SK-N-SH (cell line): ENCODE data around the gene ADPGK. TPM values are rescaled to one million over a fixed set of nuclear protein-coding genes. Genes with fewer than 3 reads are reported as not detected.
A peak's percentile ranks its signal among the peaks of the same experiment; 100 is the strongest.

Source experiments
- CTCF ChIA-PET: fragments of 300-600, 350-600 bp; formaldehyde crosslinking; extraction: SDS; loops from one replicate; lab custom pipeline; 2021; lab: Yijun Ruan, JAX
- POLR2A ChIA-PET: fragments of 350-600 bp; sonication (Branson Sonifier 250); formaldehyde crosslinking; extraction: SDS; loops from one replicate; lab custom pipeline; 2020; ENCODE audit warnings: antibody characterized with exemption, inconsistent platforms; lab: Yijun Ruan, JAX
- DNase-seq: peaks from one replicate; pipeline ENCODE4 v3.0.0; 2012
- H2AFZ ChIP-seq: fragments of 200-600 bp; sonication (generic); 2 replicates; pipeline ENCODE4 v1.8.1; 2016; ENCODE audit warnings: antibody characterized with exemption, mild to moderate bottlenecking, low read depth
- H3F3A ChIP-seq: fragments of 200-600 bp; sonication (generic); replicated peaks from 2 replicates; pipeline ENCODE3; 2016; ENCODE audit warnings: antibody characterized with exemption, mild to moderate bottlenecking; ENCODE audit not compliant: insufficient read depth
- H3K27ac ChIP-seq, 2 experiments: fragments of 200-500 bp in 1 of 2; fragments of 200-600 bp in 1 of 2; sonication (Bioruptor generic) in 1 of 2; sonication (generic), shearing (Covaris generic) in 1 of 2; 2 replicates each; pipeline versions ENCODE4 v1.5.1 to v1.6.1; 2014 to 2016; ENCODE audit warnings: low read depth in 2 of 2, inconsistent platforms in 1 of 2, low read length in 1 of 2, mild to moderate bottlenecking in 1 of 2, mixed read lengths in 1 of 2
- H3K27me3 ChIP-seq: fragments of 200-600 bp; sonication (generic), shearing (Covaris generic); 2 replicates; pipeline ENCODE4 v1.6.1; 2016; ENCODE audit warnings: mixed run types; ENCODE audit not compliant: insufficient read depth
- H3K36me3 ChIP-seq, 2 experiments: fragments of 200-500 bp in 1 of 2; fragments of 200-600 bp in 1 of 2; sonication (Bioruptor generic) in 1 of 2; sonication (generic) in 1 of 2; replicated peaks in 1 of 2; 2 replicates each; pipeline versions ENCODE3 to v1.5.1; 2014 to 2016; ENCODE audit warnings: low read length in 1 of 2, mild to moderate bottlenecking in 1 of 2; ENCODE audit not compliant: insufficient read depth in 2 of 2, control insufficient read depth in 1 of 2
- H3K4me1 ChIP-seq, 2 experiments: fragments of 200-500 bp in 1 of 2; fragments of 200-600 bp in 1 of 2; sonication (Bioruptor generic) in 1 of 2; sonication (generic), shearing (Covaris generic) in 1 of 2; 2 replicates each; pipeline versions ENCODE4 v1.5.1 to v1.6.1; 2014 to 2016; ENCODE audit warnings: low read depth in 1 of 2, low read length in 1 of 2, mixed run types in 1 of 2; ENCODE audit not compliant: insufficient read depth in 2 of 2, control insufficient read depth in 1 of 2
- H3K4me2 ChIP-seq: fragments of 200-600 bp; sonication (generic), shearing (Covaris generic); 2 replicates; pipeline ENCODE4 v1.6.1; 2017; ENCODE audit warnings: mixed run types
- H3K4me3 ChIP-seq, 2 experiments: fragments of 200-500 bp in 1 of 2; fragments of 200-600 bp in 1 of 2; sonication (Bioruptor generic) in 1 of 2; sonication (generic), shearing (Covaris generic) in 1 of 2; 2 replicates each; pipeline versions ENCODE4 v1.5.1 to v1.8.1; 2014 to 2016; ENCODE audit warnings: low read depth in 2 of 2, inconsistent platforms in 1 of 2, low read length in 1 of 2, mild to moderate bottlenecking in 1 of 2, mixed read lengths in 1 of 2, moderate library complexity in 1 of 2
- H3K79me2 ChIP-seq: fragments of 200-600 bp; sonication (generic); 2 replicates; pipeline ENCODE4 v1.8.1; 2017; ENCODE audit warnings: mild to moderate bottlenecking; ENCODE audit not compliant: insufficient read depth
- H3K9ac ChIP-seq: fragments of 200-600 bp; sonication (generic); 2 replicates; pipeline ENCODE4 v1.6.1; 2017; ENCODE audit warnings: mixed run types
- H3K9me2 ChIP-seq: fragments of 200-600 bp; sonication (generic); 2 replicates; pipeline ENCODE4 v1.6.1; 2017; ENCODE audit warnings: mixed run types
- H3K9me3 ChIP-seq: fragments of 200-600 bp; sonication (generic); 2 replicates; pipeline ENCODE4 v1.6.1; 2017; ENCODE audit warnings: mixed run types, mild to moderate bottlenecking, moderate library complexity
- H4K20me1 ChIP-seq: fragments of 200-600 bp; sonication (generic); 2 replicates; pipeline ENCODE4 v1.6.1; 2017; ENCODE audit warnings: mild to moderate bottlenecking, mixed run types; ENCODE audit not compliant: insufficient read depth
- CHD2 ChIP-seq: fragments of 150-350 bp; IDR thresholded peaks from 2 replicates; pipeline ENCODE4 v1.6.1; 2018; ENCODE audit warnings: low read length; ENCODE audit not compliant: partially characterized antibody
- FOSL2 ChIP-seq: IDR thresholded peaks from 2 replicates; pipeline ENCODE4 v1.4.0; 2012; ENCODE audit warnings: low read depth, mild to moderate bottlenecking, moderate library complexity, borderline replicate concordance
- FOXM1 ChIP-seq: IDR thresholded peaks from 2 replicates; pipeline ENCODE4 v1.4.0; 2012; ENCODE audit warnings: low read depth, mild to moderate bottlenecking
- GATA2 ChIP-seq: sonication (generic); formaldehyde crosslinking; IDR thresholded peaks from 2 replicates; pipeline ENCODE4 v1.5.0; 2020; ENCODE audit warnings: mild to moderate bottlenecking, missing genetic modification reagents
- JUND ChIP-seq: IDR thresholded peaks from 2 replicates; pipeline ENCODE4 v1.4.0; 2012
- MXI1 ChIP-seq: IDR thresholded peaks from 2 replicates; pipeline ENCODE4 v1.6.1; 2012; ENCODE audit warnings: mild to moderate bottlenecking, low read depth, low read length, improper control_type of control experiment
- POLR2AphosphoS5 ChIP-seq: IDR thresholded peaks from 2 replicates; pipeline ENCODE4 v1.6.1; 2012; ENCODE audit warnings: low read depth, low read length
- RCOR1 ChIP-seq: fragments of 150-350 bp; IDR thresholded peaks from 2 replicates; pipeline ENCODE4 v1.6.1; 2017; ENCODE audit warnings: antibody characterized with exemption, low read length
- RFX5 ChIP-seq: IDR thresholded peaks from 2 replicates; pipeline ENCODE4 v1.6.1; 2012; ENCODE audit warnings: mild to moderate bottlenecking, improper control_type of control experiment, low read length
- RXRA ChIP-seq: IDR thresholded peaks from 2 replicates; pipeline ENCODE4 v1.4.0; 2012; ENCODE audit warnings: low read depth, mild to moderate bottlenecking, borderline replicate concordance
- SIN3A ChIP-seq: IDR thresholded peaks from 2 replicates; pipeline ENCODE4 v1.6.1; 2012; ENCODE audit warnings: low read depth, mild to moderate bottlenecking, low read length, moderate library complexity, borderline replicate concordance
- SMC3 ChIP-seq: IDR thresholded peaks from 2 replicates; pipeline ENCODE4 v1.6.1; 2012; ENCODE audit warnings: low read depth, low read length, improper control_type of control experiment
- USF2 ChIP-seq: fragments of 150-350 bp; IDR thresholded peaks from 2 replicates; pipeline ENCODE4 v1.6.1; 2017; ENCODE audit warnings: antibody characterized with exemption, low read length, low read depth, borderline replicate concordance
- WGBS: methylation state at CpG from one replicate; pipeline ENCODE4 v1.1.6; 2017; ENCODE audit warnings: low lambda C conversion rate; 5-methylcytosine and 5-hydroxymethylcytosine counted together
- polyA plus RNA-seq, 3 experiments: library from polyadenylated mRNA; depleted of rRNA; stranded (reverse); fragments of >200 nt; gene quantifications; 2 replicates each; pipeline ENCODE4 v1.2.3, GENCODE V29; 2012
- TF ChIP-seq, protein P1 (sequence below): IDR thresholded peaks from 2 replicates; pipeline ENCODE4 v1.4.0; 2012; ENCODE audit warnings: low read depth
- TF ChIP-seq, protein P2 (sequence below): IDR thresholded peaks from 2 replicates; pipeline ENCODE4 v1.4.0; 2012; ENCODE audit warnings: low read depth, borderline replicate concordance
- TF ChIP-seq, protein P3 (sequence below): IDR thresholded peaks from 2 replicates; pipeline ENCODE4 v1.6.1; 2012; ENCODE audit warnings: mild to moderate bottlenecking, low read depth, low read length, moderate library complexity
- TF ChIP-seq, protein P4 (sequence below): IDR thresholded peaks from 2 replicates; pipeline ENCODE4; 2012
- TF ChIP-seq, protein P5 (sequence below): IDR thresholded peaks from 2 replicates; pipeline ENCODE4 v1.4.0; 2012; ENCODE audit warnings: low read depth, borderline replicate concordance

ADPGK gene
- polyA plus RNA-seq, 1 of the 3 experiments (the other 2 are of a cell fraction): 57.3 TPM

DNA sequence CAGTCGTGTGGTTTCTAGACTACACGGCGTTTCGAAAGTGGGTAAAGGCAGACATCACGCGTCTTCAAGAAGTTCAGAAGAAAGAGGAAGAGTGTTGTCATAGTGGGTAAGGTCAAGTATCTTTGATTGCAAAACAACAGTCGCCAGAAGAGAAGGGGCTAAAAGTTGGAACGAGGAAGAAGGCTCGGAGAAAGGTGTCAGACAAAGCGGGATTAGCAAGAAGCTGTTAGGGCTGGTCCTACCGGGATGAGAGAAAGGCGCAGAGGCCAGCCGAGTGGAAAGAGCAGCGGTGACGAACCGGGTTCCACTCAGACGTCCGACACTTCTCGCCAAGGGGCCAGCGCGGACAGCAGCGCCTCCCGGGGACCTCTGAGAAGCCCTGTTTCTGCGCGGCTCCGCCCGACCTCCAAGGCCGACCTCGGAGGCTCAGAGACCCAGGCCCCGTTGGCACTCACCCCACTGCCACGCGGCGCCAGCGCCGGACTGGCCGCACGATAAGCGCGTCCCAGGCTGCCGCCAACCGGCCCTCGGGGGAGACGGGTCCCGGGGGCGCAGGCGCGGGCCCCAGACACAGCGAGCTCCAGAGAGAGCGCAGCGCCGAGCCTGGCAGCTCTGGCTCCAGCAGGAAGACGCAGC lies 436 bp downstream of the ADPGK start:
- Histone ChIP-seq H3K27ac (peak overlapping the region; percentile 92 to 97), H3K9me2 (no peaks in the 10 kb centered on the region), H4K20me1 (0 out of 2 replicates have a peak, but pooled peaks cover 3% of the 10 kb centered on the region), H3K27me3 (no peaks in the 10 kb centered on the region), H3F3A (peaks cover 14% of the 10 kb centered on the region), H3K4me1 (peaks cover 0 to 21% of the 10 kb centered on the region in 2 experiments; a peak in 2 of 4 replicates), H3K4me2 (peak overlapping the region; percentile 80), H3K36me3 (peaks cover 0 to 10% of the 10 kb centered on the region in 2 experiments), H2AFZ (peak overlapping the region; percentile 87), H3K9ac (peak overlapping the region; percentile 85), H3K79me2 (peaks cover 54% of the 10 kb centered on the region), H3K4me3 (peak overlapping the region; percentile 85 to 98), H3K9me3 (no peaks in the 10 kb centered on the region)
- TF ChIP-seq RFX5 (no peak), USF2 (no peak), MXI1 (no peak), RXRA (no peak), SMC3 (no peak), SIN3A (no peak), FOSL2 (no peak), CHD2 (no peak), FOXM1 (no peak), JUND (no peak), GATA2 (CRISPR knock-in tag) (no peak), POLR2AphosphoS5 (no peak), RCOR1 (no peak)
- TF ChIP-seq, protein P1, sequence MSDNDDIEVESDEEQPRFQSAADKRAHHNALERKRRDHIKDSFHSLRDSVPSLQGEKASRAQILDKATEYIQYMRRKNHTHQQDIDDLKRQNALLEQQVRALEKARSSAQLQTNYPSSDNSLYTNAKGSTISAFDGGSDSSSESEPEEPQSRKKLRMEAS: no peak
- TF ChIP-seq, protein P2, sequence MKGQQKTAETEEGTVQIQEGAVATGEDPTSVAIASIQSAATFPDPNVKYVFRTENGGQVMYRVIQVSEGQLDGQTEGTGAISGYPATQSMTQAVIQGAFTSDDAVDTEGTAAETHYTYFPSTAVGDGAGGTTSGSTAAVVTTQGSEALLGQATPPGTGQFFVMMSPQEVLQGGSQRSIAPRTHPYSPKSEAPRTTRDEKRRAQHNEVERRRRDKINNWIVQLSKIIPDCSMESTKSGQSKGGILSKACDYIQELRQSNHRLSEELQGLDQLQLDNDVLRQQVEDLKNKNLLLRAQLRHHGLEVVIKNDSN: no peak
- TF ChIP-seq, protein P3, sequence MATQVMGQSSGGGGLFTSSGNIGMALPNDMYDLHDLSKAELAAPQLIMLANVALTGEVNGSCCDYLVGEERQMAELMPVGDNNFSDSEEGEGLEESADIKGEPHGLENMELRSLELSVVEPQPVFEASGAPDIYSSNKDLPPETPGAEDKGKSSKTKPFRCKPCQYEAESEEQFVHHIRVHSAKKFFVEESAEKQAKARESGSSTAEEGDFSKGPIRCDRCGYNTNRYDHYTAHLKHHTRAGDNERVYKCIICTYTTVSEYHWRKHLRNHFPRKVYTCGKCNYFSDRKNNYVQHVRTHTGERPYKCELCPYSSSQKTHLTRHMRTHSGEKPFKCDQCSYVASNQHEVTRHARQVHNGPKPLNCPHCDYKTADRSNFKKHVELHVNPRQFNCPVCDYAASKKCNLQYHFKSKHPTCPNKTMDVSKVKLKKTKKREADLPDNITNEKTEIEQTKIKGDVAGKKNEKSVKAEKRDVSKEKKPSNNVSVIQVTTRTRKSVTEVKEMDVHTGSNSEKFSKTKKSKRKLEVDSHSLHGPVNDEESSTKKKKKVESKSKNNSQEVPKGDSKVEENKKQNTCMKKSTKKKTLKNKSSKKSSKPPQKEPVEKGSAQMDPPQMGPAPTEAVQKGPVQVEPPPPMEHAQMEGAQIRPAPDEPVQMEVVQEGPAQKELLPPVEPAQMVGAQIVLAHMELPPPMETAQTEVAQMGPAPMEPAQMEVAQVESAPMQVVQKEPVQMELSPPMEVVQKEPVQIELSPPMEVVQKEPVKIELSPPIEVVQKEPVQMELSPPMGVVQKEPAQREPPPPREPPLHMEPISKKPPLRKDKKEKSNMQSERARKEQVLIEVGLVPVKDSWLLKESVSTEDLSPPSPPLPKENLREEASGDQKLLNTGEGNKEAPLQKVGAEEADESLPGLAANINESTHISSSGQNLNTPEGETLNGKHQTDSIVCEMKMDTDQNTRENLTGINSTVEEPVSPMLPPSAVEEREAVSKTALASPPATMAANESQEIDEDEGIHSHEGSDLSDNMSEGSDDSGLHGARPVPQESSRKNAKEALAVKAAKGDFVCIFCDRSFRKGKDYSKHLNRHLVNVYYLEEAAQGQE: no peak
- TF ChIP-seq, protein P4, sequence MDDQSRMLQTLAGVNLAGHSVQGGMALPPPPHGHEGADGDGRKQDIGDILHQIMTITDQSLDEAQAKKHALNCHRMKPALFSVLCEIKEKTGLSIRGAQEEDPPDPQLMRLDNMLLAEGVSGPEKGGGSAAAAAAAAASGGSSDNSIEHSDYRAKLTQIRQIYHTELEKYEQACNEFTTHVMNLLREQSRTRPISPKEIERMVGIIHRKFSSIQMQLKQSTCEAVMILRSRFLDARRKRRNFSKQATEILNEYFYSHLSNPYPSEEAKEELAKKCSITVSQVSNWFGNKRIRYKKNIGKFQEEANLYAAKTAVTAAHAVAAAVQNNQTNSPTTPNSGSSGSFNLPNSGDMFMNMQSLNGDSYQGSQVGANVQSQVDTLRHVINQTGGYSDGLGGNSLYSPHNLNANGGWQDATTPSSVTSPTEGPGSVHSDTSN: no peak
- TF ChIP-seq, protein P5, sequence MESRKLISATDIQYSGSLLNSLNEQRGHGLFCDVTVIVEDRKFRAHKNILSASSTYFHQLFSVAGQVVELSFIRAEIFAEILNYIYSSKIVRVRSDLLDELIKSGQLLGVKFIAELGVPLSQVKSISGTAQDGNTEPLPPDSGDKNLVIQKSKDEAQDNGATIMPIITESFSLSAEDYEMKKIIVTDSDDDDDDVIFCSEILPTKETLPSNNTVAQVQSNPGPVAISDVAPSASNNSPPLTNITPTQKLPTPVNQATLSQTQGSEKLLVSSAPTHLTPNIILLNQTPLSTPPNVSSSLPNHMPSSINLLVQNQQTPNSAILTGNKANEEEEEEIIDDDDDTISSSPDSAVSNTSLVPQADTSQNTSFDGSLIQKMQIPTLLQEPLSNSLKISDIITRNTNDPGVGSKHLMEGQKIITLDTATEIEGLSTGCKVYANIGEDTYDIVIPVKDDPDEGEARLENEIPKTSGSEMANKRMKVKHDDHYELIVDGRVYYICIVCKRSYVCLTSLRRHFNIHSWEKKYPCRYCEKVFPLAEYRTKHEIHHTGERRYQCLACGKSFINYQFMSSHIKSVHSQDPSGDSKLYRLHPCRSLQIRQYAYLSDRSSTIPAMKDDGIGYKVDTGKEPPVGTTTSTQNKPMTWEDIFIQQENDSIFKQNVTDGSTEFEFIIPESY: no peak
- DNase-seq: no peak
- ChIA-PET CTCF (interaction anchor here (0.9 to 1.6 kb wide), 3 partner anchors 183 to 350 kb away, joined by 3 to 5 read pairs (median 4); no protein-coding TSS in a partner anchor), POLR2A (no interaction called here)
- 3% methylated on average over 16 of the region's 52 CpGs for WGBS
